Dermis microvascular lymphatic vessel endothelial cell (primary cell): ENCODE results near the gene BBS10. TPM values are rescaled to one million over a fixed set of nuclear protein-coding genes. Genes with fewer than 3 reads are reported as not detected.
"Not testable (repeated sequence)": the region's sequence is repeated elsewhere in the genome, so short reads cannot be mapped to it uniquely, and the experiment has no call there.

Source experiments
- DNase-seq, 2 donors: peaks; one replicate each; pipeline versions ENCODE4 v3.0.0 to v3.0.0-alpha.2; 2010; ENCODE audit warnings: low read depth in 2 of 2
- total RNA-seq: library from RNA; depleted of rRNA; stranded (reverse); fragments of >200 nt; gene quantifications from 2 replicates; pipeline ENCODE4 v1.2.1, GENCODE V29; 2014

The BBS10 gene
- total RNA-seq, 1 donor from 2014 or later = 8.6 TPM

GRCh38 chr12:76329606-76330005 lies 18.6 kb downstream of the BBS10 start:
- no peak for DNase-seq

DNA sequence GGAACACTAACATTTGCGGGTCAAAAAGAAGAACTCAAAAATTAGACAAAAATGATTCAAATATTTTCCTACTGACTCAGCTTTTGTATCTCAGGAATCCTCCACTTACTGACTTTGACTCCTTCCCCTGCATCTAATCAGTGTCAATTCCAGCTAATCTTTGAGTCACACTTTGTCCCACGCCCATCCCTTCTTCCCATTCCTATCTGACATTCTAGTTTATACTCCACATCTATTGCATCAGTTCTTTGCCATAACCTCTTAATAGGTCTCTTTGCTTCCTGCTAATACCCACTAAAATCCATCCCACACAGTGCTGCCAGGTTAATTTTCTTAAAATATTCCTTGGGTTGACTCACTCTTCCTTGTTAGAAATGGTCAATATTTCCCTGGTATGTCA lies 19.1 kb downstream of the BBS10 start:
- peak in 1 of 2 donors; percentile 62 for DNase-seq

DNA sequence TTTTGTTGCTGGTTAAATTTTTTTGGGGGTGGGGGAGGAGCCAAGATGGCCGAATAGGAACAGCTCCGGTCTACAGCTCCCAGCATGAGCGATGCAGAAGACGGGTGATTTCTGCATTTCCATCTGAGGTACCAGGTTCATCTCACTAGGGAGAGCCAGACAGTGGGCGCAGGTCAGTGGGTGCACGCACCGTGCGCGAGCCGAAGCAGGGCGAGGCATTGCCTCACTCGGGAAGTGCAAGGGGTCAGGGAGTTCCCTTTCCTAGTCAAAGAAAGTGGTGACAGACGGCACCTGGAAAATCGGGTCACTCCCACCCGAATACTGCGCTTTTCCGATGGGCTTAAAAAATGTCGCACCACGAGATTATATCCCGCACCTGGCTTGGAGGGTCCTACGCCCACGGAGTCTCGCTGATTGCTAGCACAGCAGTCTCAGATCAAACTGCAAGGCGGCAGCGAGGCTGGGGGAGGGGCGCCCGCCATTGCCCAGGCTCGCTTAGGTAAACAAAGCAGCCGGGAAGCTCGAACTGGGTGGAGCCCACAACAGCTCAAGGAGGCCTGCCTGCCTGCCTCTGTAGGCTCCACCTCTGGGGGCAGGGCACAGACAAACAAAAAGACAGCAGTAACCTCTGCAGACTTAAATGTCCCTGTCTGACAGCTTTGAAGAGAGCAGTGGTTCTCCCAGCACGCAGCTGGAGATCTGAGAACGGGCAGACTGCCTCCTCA lies 28.5 kb downstream of the BBS10 start:
- DNase-seq = not testable (repeated sequence)

DNA sequence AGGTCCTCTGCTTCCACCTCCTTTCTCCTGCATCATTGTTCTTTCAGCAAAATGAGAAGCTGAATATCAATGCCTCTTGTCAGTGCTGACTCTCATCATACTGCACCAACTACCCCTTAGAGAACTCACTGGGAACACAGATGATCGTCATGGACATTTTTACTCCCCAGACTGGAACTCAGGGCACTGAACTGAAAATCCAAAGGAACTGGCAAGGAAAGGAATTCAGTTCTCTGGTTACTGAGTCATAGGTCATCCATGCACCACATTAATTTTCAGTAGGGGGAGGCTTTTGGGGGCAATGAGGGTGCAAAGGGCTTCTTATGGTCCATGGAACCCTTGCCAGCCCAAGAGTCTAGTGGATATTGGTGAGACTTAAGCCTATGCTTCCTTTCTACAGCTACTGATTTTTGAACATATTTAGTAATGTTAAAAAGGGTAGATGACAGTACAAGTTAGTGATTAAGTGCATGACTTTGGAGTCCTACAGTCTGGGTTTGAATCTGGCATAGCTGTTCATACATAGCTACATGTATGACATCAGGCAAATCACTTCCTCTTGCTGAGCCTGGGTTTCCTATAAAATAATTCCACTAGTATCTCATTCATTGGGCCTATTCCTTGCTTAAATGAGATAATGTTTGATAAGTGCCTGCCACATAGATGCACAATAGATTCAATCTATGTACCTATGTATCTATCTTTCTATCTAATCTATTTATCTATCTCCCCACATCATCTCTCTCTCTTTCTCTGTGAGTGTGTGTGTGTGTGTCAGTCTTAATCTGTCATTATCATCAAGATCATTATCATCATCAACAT lies 29.2 kb downstream of the BBS10 start:
- DNase-seq = no peak

GRCh38 chr12:76317976-76318375 lies 30.2 kb downstream of the BBS10 start:
- no peak for DNase-seq

GRCh38 chr12:76316468-76316867 lies 31.7 kb downstream of the BBS10 start:
- DNase-seq = no peak

GRCh38 chr12:76313299-76313698 lies 34.9 kb downstream of the BBS10 start:
- no peak for DNase-seq

- no peak for DNase-seq
Observed at GRCh38 chr12:76312315-76312714, 35.9 kb downstream of the BBS10 start.

- no peak for DNase-seq
Observed at GRCh38 chr12:76311796-76312195, 36.4 kb downstream of the BBS10 start.

DNA sequence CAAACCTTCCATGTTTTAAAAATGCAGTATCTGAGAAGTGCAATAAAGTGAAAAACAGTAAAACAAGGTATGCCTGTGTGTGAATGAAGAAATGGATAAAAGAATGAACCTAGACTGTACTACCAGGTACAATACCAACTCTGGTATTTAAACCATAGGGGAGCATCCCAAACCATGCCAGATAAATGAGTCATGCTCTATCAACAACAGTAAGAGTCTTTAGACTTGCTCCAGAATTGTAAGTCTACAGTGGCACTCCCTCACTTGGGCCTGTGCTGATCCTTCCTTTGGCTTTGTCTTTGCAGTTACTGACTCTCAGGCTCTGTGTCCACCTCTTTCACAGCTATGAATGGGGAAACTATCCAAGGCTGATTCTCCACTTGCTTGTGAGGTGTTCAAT lies 38.1 kb downstream of the BBS10 start:
- DNase-seq = no peak

GRCh38 chr12:76308866-76309265 lies 39.3 kb downstream of the BBS10 start:
- peak in 1 of 2 donors; percentile 64 for DNase-seq

DNA sequence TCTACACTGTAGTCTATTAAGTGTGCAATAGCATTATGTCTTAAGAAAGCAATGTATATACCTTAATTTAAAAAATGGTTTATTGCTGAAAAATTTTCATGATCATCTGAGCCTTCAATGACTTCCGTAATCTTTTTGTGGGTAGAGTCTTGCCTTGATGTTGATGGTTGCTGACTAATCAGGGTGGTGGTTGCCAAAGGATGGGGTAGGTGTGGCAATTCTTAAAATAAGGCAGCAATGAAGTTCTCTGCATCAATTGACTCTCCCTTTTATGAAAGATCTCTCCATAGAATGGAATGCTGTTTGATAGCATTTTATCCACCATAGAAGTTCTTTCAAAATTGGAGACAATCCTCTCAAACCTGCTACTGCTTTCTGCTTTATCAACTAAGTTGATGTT lies 41.1 kb downstream of the BBS10 start:
- DNase-seq = no peak

- no peak for DNase-seq
Observed at GRCh38 chr12:76303989-76304460, 44.2 kb downstream of the BBS10 start.

GRCh38 chr12:76303365-76303764 lies 44.9 kb downstream of the BBS10 start:
- DNase-seq = no peak

GRCh38 chr12:76300297-76300665 lies 47.9 kb downstream of the BBS10 start:
- no peak for DNase-seq

GRCh38 chr12:76299536-76300296 lies 48.5 kb downstream of the BBS10 start:
- peak; percentile 1 to 33 for DNase-seq

Other genes starting within 250 kb of the BBS10 start
- 26.8 and 36.9 TPM in 2 replicates for gene OSBPL8, start 211.4 kb upstream of the BBS10 start, total RNA-seq